Measurements from ENCODE around the gene GLI3. TPM values are rescaled to one million over a fixed set of nuclear protein-coding genes. Genes with fewer than 3 reads are reported as not detected.

GLI3 gene
- total and polyA plus RNA-seq, 2 of the 4 experiments (the other 2 are of a cell fraction): 1.3 to 3.9 TPM

- BruUV-seq (replicated peaks): no TSS peak
- Histone ChIP-seq H3K4me3 (ENCODE audit: insufficient read depth, low read depth, low read length) (no peak overlapping the region), H2BK20ac (ENCODE audit: low read depth, low read length) (no peak overlapping the region), H2BK15ac (ENCODE audit: low read depth, low read length) (no peak overlapping the region), H3K9me1 (ENCODE audit: insufficient read depth, low read length) (peaks cover 8% of the 10 kb centered on the region; the same call in 1 of the 2 replicates), H4K20me1 (ENCODE audit: insufficient read depth, low read length) (0 out of 2 replicates have a peak, but pooled peaks cover under 1% of the 10 kb centered on the region), H3K4ac (ENCODE audit: low read depth, low read length) (no peak overlapping the region), H3K9me3 (ENCODE audit: control insufficient read depth, insufficient read depth, low read length) (no peaks in the 10 kb centered on the region), H2AFZ (replicated peaks; ENCODE audit: low read length, poor library complexity) (no peak overlapping the region), H3K27me3 (ENCODE audit: control insufficient read depth, insufficient read depth, low read length) (no peaks in the 10 kb centered on the region), H3K18ac (ENCODE audit: low read depth, low read length) (no peak overlapping the region), H2BK120ac (ENCODE audit: low read depth, low read length) (no peak overlapping the region), H3K79me1 (ENCODE audit: low read depth in 1 of 2, low read length in 2 of 2) (peaks cover 0 to 14% of the 10 kb centered on the region in 2 experiments; a peak in 2 of 4 replicates), H2AK5ac (ENCODE audit: low read depth, low read length) (no peak overlapping the region), H3K4me1 (ENCODE audit: control insufficient read depth, insufficient read depth, low read length) (peaks cover 11% of the 10 kb centered on the region), H3K27ac (ENCODE audit: insufficient read depth, low read length) (no peak overlapping the region), H4K8ac (ENCODE audit: low read depth in 2 of 2, low read length in 2 of 2) (no peak overlapping the region), H3K23ac (ENCODE audit: low read depth, low read length) (peak overlapping the region; percentile 29; the same call in 1 of the 2 replicates), H2AK9ac (replicated peaks; ENCODE audit: low read depth, low read length, poor library complexity) (no peak overlapping the region), H3K14ac (replicated peaks; ENCODE audit: low read depth, low read length) (peak overlapping the region; percentile 23; the same call in 1 of the 2 replicates), H3K4me2 (ENCODE audit: low read depth, low read length) (no peak overlapping the region), H3K9ac (ENCODE audit: low read depth, low read length) (no peak overlapping the region), H3K36me3 (ENCODE audit: control insufficient read depth, insufficient read depth, low read length) (no peaks in the 10 kb centered on the region), H2BK5ac (ENCODE audit: low read depth, low read length, poor library complexity, severe bottlenecking) (no peak overlapping the region), H3K56ac (ENCODE audit: extremely low read depth, insufficient read depth, low read length) (no peak overlapping the region), H4K5ac (ENCODE audit: low read depth, low read length) (no peak overlapping the region), H4K91ac (ENCODE audit: insufficient read depth, low read depth, low read length) (no peak overlapping the region)
- intact Hi-C loops (cut with micrococcal nuclease) (no loop called here), in situ Hi-C loops (cut with MboI; ENCODE audit: low sequenced_read_pairs) (no loop called here), dilution Hi-C loops (cut with HindIII; ENCODE audit: low sequenced_read_pairs, unreplicated experiment) (no loop called here)
- WGBS, 2 experiments (ENCODE audit: extremely low coverage in 2 of 2, insufficient read length in 1 of 2): 60% methylated on average over 1 of the region's 2 CpGs; no CpG with 5 or more reads in 1 of the 2 experiments
- POLR2A ChIA-PET (ENCODE audit: unreplicated experiment): no interaction called here
- DNase-seq (no peak), ATAC-seq (ENCODE audit: low read depth) (no peak)
- CTCF ChIA-PET: no interaction called here
- no peak for TF ChIP-seq RAD21 (IDR thresholded peaks at IDR 0.05; ENCODE audit: low read length)
- TF ChIP-seq MAZ (IDR thresholded peaks at IDR 0.05; ENCODE audit: borderline replicate concordance, low read depth, low read length): no peak
- TF ChIP-seq SMC3 (IDR thresholded peaks at IDR 0.05; ENCODE audit: low read depth, low read length): no peak
- no peak for TF ChIP-seq RCOR1 (IDR thresholded peaks at IDR 0.05; ENCODE audit: insufficient replicate concordance, low read length)
- TF ChIP-seq NFE2L2 (IDR thresholded peaks at IDR 0.05; ENCODE audit: low read depth, low read length): no peak
- no peak for TF ChIP-seq CEBPB (IDR thresholded peaks at IDR 0.05; ENCODE audit: low read depth, low read length)
- no peak for TF ChIP-seq POLR2A (IDR thresholded peaks at IDR 0.05; ENCODE audit: low read depth, low read length)
- TF ChIP-seq ELK1 (IDR thresholded peaks at IDR 0.05; ENCODE audit: borderline replicate concordance, low read depth, low read length): no peak
Measured at GRCh38 chr7:42081671-42082070, 155.3 kb downstream of the GLI3 start.

All from IMR-90 (cell line).